ENCODE data around the gene PSORS1C2. TPM values are rescaled to one million over a fixed set of nuclear protein-coding genes. Genes with fewer than 3 reads are reported as not detected.

Gene PSORS1C2
- total and polyA plus RNA-seq, 2 donors (not counting 1 experiment from before 2014, with no cell fraction given) = not detected

- no peaks in the 10 kb centered on the region for H3K9me3 ChIP-seq (ENCODE audit: control extremely low read depth in 1 of 3, control insufficient read depth in 2 of 3, insufficient read depth in 1 of 3, low read length in 2 of 3)
- no peak overlapping the region for H3K4me3 Mint-ChIP-seq
- H3K36me3 ChIP-seq (replicated peaks in 1 of 2; ENCODE audit: control extremely low read depth in 1 of 2, control insufficient read depth in 1 of 2, extremely low read depth in 1 of 2, insufficient read depth in 2 of 2, low read length in 1 of 2) = no peaks in the 10 kb centered on the region
- no peak overlapping the region for H3K4me3 ChIP-seq (ENCODE audit: control extremely low read depth in 1 of 5, extremely low read depth in 1 of 5, insufficient read depth in 1 of 5, low read depth in 2 of 5, low read length in 4 of 5)
- 93% methylated on average over 3 of the region's 5 CpGs for WGBS (ENCODE audit: insufficient coverage)
- H3K27ac Mint-ChIP-seq = no peak overlapping the region
- TF ChIP-seq, protein P1, sequence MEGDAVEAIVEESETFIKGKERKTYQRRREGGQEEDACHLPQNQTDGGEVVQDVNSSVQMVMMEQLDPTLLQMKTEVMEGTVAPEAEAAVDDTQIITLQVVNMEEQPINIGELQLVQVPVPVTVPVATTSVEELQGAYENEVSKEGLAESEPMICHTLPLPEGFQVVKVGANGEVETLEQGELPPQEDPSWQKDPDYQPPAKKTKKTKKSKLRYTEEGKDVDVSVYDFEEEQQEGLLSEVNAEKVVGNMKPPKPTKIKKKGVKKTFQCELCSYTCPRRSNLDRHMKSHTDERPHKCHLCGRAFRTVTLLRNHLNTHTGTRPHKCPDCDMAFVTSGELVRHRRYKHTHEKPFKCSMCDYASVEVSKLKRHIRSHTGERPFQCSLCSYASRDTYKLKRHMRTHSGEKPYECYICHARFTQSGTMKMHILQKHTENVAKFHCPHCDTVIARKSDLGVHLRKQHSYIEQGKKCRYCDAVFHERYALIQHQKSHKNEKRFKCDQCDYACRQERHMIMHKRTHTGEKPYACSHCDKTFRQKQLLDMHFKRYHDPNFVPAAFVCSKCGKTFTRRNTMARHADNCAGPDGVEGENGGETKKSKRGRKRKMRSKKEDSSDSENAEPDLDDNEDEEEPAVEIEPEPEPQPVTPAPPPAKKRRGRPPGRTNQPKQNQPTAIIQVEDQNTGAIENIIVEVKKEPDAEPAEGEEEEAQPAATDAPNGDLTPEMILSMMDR (IDR thresholded peaks at IDR 0.05) = no peak
- no peak for TF ChIP-seq EZH2 (IDR thresholded peaks at IDR 0.05; ENCODE audit: borderline replicate concordance, insufficient read depth, low read depth, low read length, poor library complexity, severe bottlenecking)
- H3K79me2 ChIP-seq (ENCODE audit: control insufficient read depth, insufficient read depth, low read length) = no peaks in the 10 kb centered on the region
- peaks cover 9% of the 10 kb centered on the region for H3K4me1 Mint-ChIP-seq
- intact Hi-C loops (cut with micrococcal nuclease) = no loop called here
- H4K20me1 ChIP-seq (ENCODE audit: control insufficient read depth, insufficient read depth, low read length, poor library complexity, severe bottlenecking) = no peaks in the 10 kb centered on the region
- POLR2A ChIA-PET = no interaction called here
- no peaks in the 10 kb centered on the region for H3K27me3 ChIP-seq (replicated peaks in 1 of 4; ENCODE audit: control extremely low read depth in 1 of 4, control insufficient read depth in 3 of 4, insufficient read depth in 4 of 4, low read length in 3 of 4)
- no peak overlapping the region for H3K9ac ChIP-seq (ENCODE audit: low read length)
- CTCF ChIA-PET = no interaction called here
- no peak overlapping the region for H3K27ac ChIP-seq (ENCODE audit: low read length in 2 of 2)
- H3K9me3 Mint-ChIP-seq (ENCODE audit: insufficient read depth) = no peaks in the 10 kb centered on the region
- H3K27me3 Mint-ChIP-seq = no peaks in the 10 kb centered on the region
- H3K4me2 ChIP-seq (replicated peaks; ENCODE audit: low read depth, low read length, poor library complexity, severe bottlenecking) = no peak overlapping the region
- no peak overlapping the region for H2AFZ ChIP-seq (ENCODE audit: insufficient read depth, low read depth, low read length, poor library complexity, severe bottlenecking)
- ATAC-seq (ENCODE audit: low read depth) = no peak
- no peaks in the 10 kb centered on the region for H3K4me1 ChIP-seq (ENCODE audit: control insufficient read depth in 2 of 2, insufficient read depth in 2 of 2, low read length in 2 of 2)
- no peak for DNase-seq
Observed at GRCh38 chr6:31174378-31174777, 35.5 kb upstream of the PSORS1C2 start.

GRCh38 chr6:31173406-31173805 is 34.5 kb upstream of the PSORS1C2 start:
- Mint-ChIP-seq H3K4me1 (no peaks in the 10 kb centered on the region), H3K9me3 (ENCODE audit: insufficient read depth) (no peaks in the 10 kb centered on the region), H3K27ac (no peak overlapping the region), H3K4me3 (no peak overlapping the region), H3K27me3 (no peaks in the 10 kb centered on the region)
- H3K4me2 ChIP-seq (replicated peaks; ENCODE audit: low read depth, low read length, poor library complexity, severe bottlenecking) = no peak overlapping the region
- TF ChIP-seq, protein P1 (IDR thresholded peaks at IDR 0.05) = no peak
- TF ChIP-seq EZH2 (IDR thresholded peaks at IDR 0.05; ENCODE audit: borderline replicate concordance, insufficient read depth, low read depth, low read length, poor library complexity, severe bottlenecking) = no peak
- DNase-seq (no peak), ATAC-seq (ENCODE audit: low read depth) (no peak)
- no peaks in the 10 kb centered on the region for H3K36me3 ChIP-seq (replicated peaks in 1 of 2; ENCODE audit: control extremely low read depth in 1 of 2, control insufficient read depth in 1 of 2, extremely low read depth in 1 of 2, insufficient read depth in 2 of 2, low read length in 1 of 2)
- H3K79me2 ChIP-seq (ENCODE audit: control insufficient read depth, insufficient read depth, low read length) = no peaks in the 10 kb centered on the region
- H3K4me1 ChIP-seq (ENCODE audit: control insufficient read depth in 2 of 2, insufficient read depth in 2 of 2, low read length in 2 of 2) = no peaks in the 10 kb centered on the region
- intact Hi-C loops (cut with micrococcal nuclease) = no loop called here
- H3K27ac ChIP-seq (ENCODE audit: low read length in 2 of 2) = no peak overlapping the region
- H4K20me1 ChIP-seq (ENCODE audit: control insufficient read depth, insufficient read depth, low read length, poor library complexity, severe bottlenecking) = no peaks in the 10 kb centered on the region
- WGBS (ENCODE audit: insufficient coverage) = 88% methylated on average over 2 of the region's 3 CpGs
- H3K9ac ChIP-seq (ENCODE audit: low read length) = no peak overlapping the region
- ChIA-PET CTCF (no interaction called here), POLR2A (no interaction called here)
- no peak overlapping the region for H3K4me3 ChIP-seq (ENCODE audit: control extremely low read depth in 1 of 5, extremely low read depth in 1 of 5, insufficient read depth in 1 of 5, low read depth in 2 of 5, low read length in 4 of 5)
- H3K9me3 ChIP-seq (ENCODE audit: control extremely low read depth in 1 of 3, control insufficient read depth in 2 of 3, insufficient read depth in 1 of 3, low read length in 2 of 3) = no peaks in the 10 kb centered on the region
- no peaks in the 10 kb centered on the region for H3K27me3 ChIP-seq (replicated peaks in 1 of 4; ENCODE audit: control extremely low read depth in 1 of 4, control insufficient read depth in 3 of 4, insufficient read depth in 4 of 4, low read length in 3 of 4)
- H2AFZ ChIP-seq (ENCODE audit: insufficient read depth, low read depth, low read length, poor library complexity, severe bottlenecking) = no peak overlapping the region
